Large intestine (tissue), 3 donors: ENCODE results near the gene PTK6. TPM values are rescaled to one million over a fixed set of nuclear protein-coding genes. Genes with fewer than 3 reads are reported as not detected.

Source experiments
- DNase-seq, 2 donors: peaks; one replicate each; pipeline versions ENCODE4 v3.0.0 to v3.0.0-alpha.2; 2013
- H3K27ac ChIP-seq: one replicate; pipeline ENCODE4 v1.5.1; 2013; ENCODE audit warnings: low read length
- H3K27me3 ChIP-seq: 2 replicates; pipeline ENCODE4 v1.6.1; 2013; ENCODE audit warnings: low read length; ENCODE audit not compliant: control insufficient read depth, insufficient read depth
- H3K36me3 ChIP-seq: 2 replicates; pipeline ENCODE4 v1.6.1; 2013; ENCODE audit warnings: low read length; ENCODE audit not compliant: control insufficient read depth, insufficient read depth
- H3K4me1 ChIP-seq: one replicate; pipeline ENCODE4 v1.6.1; 2013; ENCODE audit warnings: low read length; ENCODE audit not compliant: control insufficient read depth, insufficient read depth
- H3K4me3 ChIP-seq: one replicate; pipeline ENCODE4 v1.5.1; 2013; ENCODE audit warnings: low read length
- H3K9me3 ChIP-seq: one replicate; pipeline ENCODE4 v1.6.1; 2013; ENCODE audit warnings: mild to moderate bottlenecking, low read depth, low read length, moderate library complexity; ENCODE audit not compliant: control insufficient read depth
- WGBS: methylation state at CpG from one replicate; pipeline ENCODE4 v1.1.5; 2013; ENCODE audit warnings: low lambda C conversion rate; ENCODE audit not compliant: insufficient coverage; 5-methylcytosine and 5-hydroxymethylcytosine counted together
- polyA plus RNA-seq: library from polyadenylated mRNA; unstranded; fragments of 120-200 nt; gene quantifications from one replicate; pipeline ENCODE4 v1.2.1, GENCODE V29; 2013

Gene PTK6
- polyA plus RNA-seq, 1 donor: 0.31 TPM

GRCh38 chr20:63497946-63498935 lies 38.9 kb downstream of the PTK6 start:
- no peaks in the 10 kb centered on the region for H3K4me1 ChIP-seq
- H3K27me3 ChIP-seq: peaks cover 68% of the 10 kb centered on the region
- H3K27ac ChIP-seq: no peak overlapping the region
- H3K4me3 ChIP-seq: peak overlapping the region; percentile 13
- peaks cover 21% of the 10 kb centered on the region for H3K9me3 ChIP-seq
- no peak for DNase-seq
- WGBS: no CpG with 5 or more reads among the region's 60 CpGs
- H3K36me3 ChIP-seq: no peaks in the 10 kb centered on the region

GRCh38 chr20:63497138-63497945 lies 39.8 kb downstream of the PTK6 start:
- H3K27ac ChIP-seq: no peak overlapping the region
- H3K4me3 ChIP-seq: no peak overlapping the region
- H3K27me3 ChIP-seq: peaks cover 59% of the 10 kb centered on the region
- DNase-seq: no peak
- peaks cover 20% of the 10 kb centered on the region for H3K9me3 ChIP-seq
- WGBS: no CpG with 5 or more reads among the region's 20 CpGs
- H3K36me3 ChIP-seq: no peaks in the 10 kb centered on the region
- no peaks in the 10 kb centered on the region for H3K4me1 ChIP-seq

GRCh38 chr20:63496596-63497120 lies 40.5 kb downstream of the PTK6 start:
- no peaks in the 10 kb centered on the region for H3K4me1 ChIP-seq
- H3K27me3 ChIP-seq: peaks cover 54% of the 10 kb centered on the region
- WGBS: no CpG with 5 or more reads among the region's 16 CpGs
- H3K27ac ChIP-seq: no peak overlapping the region
- no peaks in the 10 kb centered on the region for H3K36me3 ChIP-seq
- DNase-seq: no peak
- H3K9me3 ChIP-seq: peaks cover 17% of the 10 kb centered on the region
- H3K4me3 ChIP-seq: no peak overlapping the region

GRCh38 chr20:63495741-63496595 lies 41.2 kb downstream of the PTK6 start:
- H3K9me3 ChIP-seq: peaks cover 17% of the 10 kb centered on the region
- no peak overlapping the region for H3K27ac ChIP-seq
- peaks cover 49% of the 10 kb centered on the region for H3K27me3 ChIP-seq
- H3K4me3 ChIP-seq: no peak overlapping the region
- H3K4me1 ChIP-seq: no peaks in the 10 kb centered on the region
- WGBS: no CpG with 5 or more reads among the region's 48 CpGs
- H3K36me3 ChIP-seq: no peaks in the 10 kb centered on the region
- peak in 1 of 2 donors; percentile 39 for DNase-seq

GRCh38 chr20:63495167-63495720 lies 41.9 kb downstream of the PTK6 start:
- H3K9me3 ChIP-seq: peaks cover 17% of the 10 kb centered on the region
- H3K4me1 ChIP-seq: no peaks in the 10 kb centered on the region
- no CpG with 5 or more reads among the region's 8 CpGs for WGBS
- no peak overlapping the region for H3K27ac ChIP-seq
- peaks cover 47% of the 10 kb centered on the region for H3K27me3 ChIP-seq
- no peak for DNase-seq
- no peaks in the 10 kb centered on the region for H3K36me3 ChIP-seq
- H3K4me3 ChIP-seq: no peak overlapping the region

GRCh38 chr20:63494420-63495166 lies 42.6 kb downstream of the PTK6 start:
- no peaks in the 10 kb centered on the region for H3K4me1 ChIP-seq
- no peak for DNase-seq
- no peak overlapping the region for H3K27ac ChIP-seq
- no peaks in the 10 kb centered on the region for H3K36me3 ChIP-seq
- no peak overlapping the region for H3K4me3 ChIP-seq
- peaks cover 40% of the 10 kb centered on the region for H3K27me3 ChIP-seq
- peaks cover 15% of the 10 kb centered on the region for H3K9me3 ChIP-seq
- WGBS: no CpG with 5 or more reads among the region's 51 CpGs

GRCh38 chr20:63494084-63494419 lies 43.1 kb downstream of the PTK6 start:
- Histone ChIP-seq H3K4me3 (no peak overlapping the region), H3K9me3 (peaks cover 12% of the 10 kb centered on the region), H3K4me1 (no peaks in the 10 kb centered on the region), H3K27ac (no peak overlapping the region), H3K36me3 (no peaks in the 10 kb centered on the region), H3K27me3 (peaks cover 39% of the 10 kb centered on the region)
- no CpG with 5 or more reads among the region's 7 CpGs for WGBS
- no peak for DNase-seq

- Histone ChIP-seq H3K9me3 (peaks cover 12% of the 10 kb centered on the region), H3K4me3 (no peak overlapping the region), H3K27me3 (peaks cover 41% of the 10 kb centered on the region), H3K4me1 (no peaks in the 10 kb centered on the region), H3K36me3 (no peaks in the 10 kb centered on the region), H3K27ac (no peak overlapping the region)
- WGBS: no CpG with 5 or more reads among the region's 13 CpGs
- DNase-seq: no peak
Measured at GRCh38 chr20:63493563-63494020, 43.6 kb downstream of the PTK6 start.

GRCh38 chr20:63492982-63493381 lies 44.2 kb downstream of the PTK6 start:
- no CpG with 5 or more reads among the region's 14 CpGs for WGBS
- Histone ChIP-seq H3K27me3 (peaks cover 36% of the 10 kb centered on the region), H3K4me1 (no peaks in the 10 kb centered on the region), H3K4me3 (no peak overlapping the region), H3K9me3 (peaks cover 8% of the 10 kb centered on the region), H3K36me3 (no peaks in the 10 kb centered on the region), H3K27ac (no peak overlapping the region)
- DNase-seq: no peak
